Activated naive CD4-positive, alpha-beta T cell treated with Interleukin-2 at 50 U/mL for 16 hours (primary cell): ENCODE measurements around the gene RIPOR1.
"Not testable (repeated sequence)": the region's sequence is repeated elsewhere in the genome, so short reads cannot be mapped to it uniquely, and the experiment has no call there.

Source experiments
- DNase-seq: peaks from one replicate; pipeline ENCODE4 v3.0.0-alpha.2; 2020

Gene RIPOR1

GRCh38 chr16:67516296-67517154 is 12.1 kb upstream of the RIPOR1 start:
- DNase-seq = no peak

GRCh38 chr16:67517155-67517445 is 11.5 kb upstream of the RIPOR1 start:
- DNase-seq = no peak

GRCh38 chr16:67517661-67518423 is 10.8 kb upstream of the RIPOR1 start:
- no peak for DNase-seq

GRCh38 chr16:67518676-67519075 is 10.0 kb upstream of the RIPOR1 start:
- DNase-seq = no peak

- DNase-seq = no peak
Measured at GRCh38 chr16:67519242-67519641, 9.4 kb upstream of the RIPOR1 start.

- DNase-seq = peak; percentile 98
Measured at GRCh38 chr16:67521095-67521804, 7.4 kb upstream of the RIPOR1 start.

- DNase-seq = no peak
Measured at GRCh38 chr16:67525176-67525860, 3.3 kb upstream of the RIPOR1 start.

GRCh38 chr16:67526149-67526791 is 2.4 kb upstream of the RIPOR1 start:
- no peak for DNase-seq

GRCh38 chr16:67528870-67529581 is 397 bp downstream of the RIPOR1 start:
- peak; percentile 29 for DNase-seq

- no peak for DNase-seq
Measured at GRCh38 chr16:67529582-67530012, 968 bp downstream of the RIPOR1 start.

- DNase-seq = no peak
Measured at GRCh38 chr16:67530013-67530939, 1.6 kb downstream of the RIPOR1 start.

- DNase-seq = no peak
Measured at GRCh38 chr16:67531247-67531646, 2.6 kb downstream of the RIPOR1 start.

GRCh38 chr16:67533024-67533560 is 4.5 kb downstream of the RIPOR1 start:
- no peak for DNase-seq

- DNase-seq = not testable (repeated sequence)
Measured at GRCh38 chr16:67533987-67534386, 5.4 kb downstream of the RIPOR1 start.

- no peak for DNase-seq
Measured at GRCh38 chr16:67534431-67534830, 5.8 kb downstream of the RIPOR1 start.

- DNase-seq = no peak
Measured at GRCh38 chr16:67535201-67535600, 6.6 kb downstream of the RIPOR1 start.

- DNase-seq = peak; percentile 66
Measured at GRCh38 chr16:67537270-67537635, 8.6 kb downstream of the RIPOR1 start.

- peak; percentile 66 for DNase-seq
Measured at GRCh38 chr16:67537636-67538591, 9.3 kb downstream of the RIPOR1 start.

- no peak for DNase-seq
Measured at GRCh38 chr16:67538666-67539101, 10.1 kb downstream of the RIPOR1 start.
